ENCODE measurements around the gene MATK.
"Not testable (repeated sequence)": the region's sequence is repeated elsewhere in the genome, so short reads cannot be mapped to it uniquely, and the experiment has no call there.

Gene MATK

GRCh38 chr19:3816566-3817218 is 30.5 kb upstream of the MATK start:
- DNase-seq (ENCODE audit: low read depth in 1 of 2, low spot score in 1 of 2): no peak

- not testable (repeated sequence) for DNase-seq (ENCODE audit: low read depth in 1 of 2, low spot score in 1 of 2)
Observed at GRCh38 chr19:3816148-3816547, 30.0 kb upstream of the MATK start.

GRCh38 chr19:3814648-3815047 is 28.5 kb upstream of the MATK start:
- no peak for DNase-seq (ENCODE audit: low read depth in 1 of 2, low spot score in 1 of 2)

- DNase-seq (ENCODE audit: low read depth in 1 of 2, low spot score in 1 of 2): no peak
Observed at GRCh38 chr19:3813473-3814392, 27.6 kb upstream of the MATK start.

- no peak for DNase-seq (ENCODE audit: low read depth in 1 of 2, low spot score in 1 of 2)
Observed at GRCh38 chr19:3810708-3811355, 24.7 kb upstream of the MATK start.

GRCh38 chr19:3809881-3810707 is 23.9 kb upstream of the MATK start:
- no peak for DNase-seq (ENCODE audit: low read depth in 1 of 2, low spot score in 1 of 2)

- no peak for DNase-seq (ENCODE audit: low read depth in 1 of 2, low spot score in 1 of 2)
Observed at GRCh38 chr19:3808420-3809143, 22.4 kb upstream of the MATK start.

GRCh38 chr19:3807574-3808354 is 21.6 kb upstream of the MATK start:
- DNase-seq (ENCODE audit: low read depth in 1 of 2, low spot score in 1 of 2): no peak

GRCh38 chr19:3807131-3807480 is 20.9 kb upstream of the MATK start:
- no peak for DNase-seq (ENCODE audit: low read depth in 1 of 2, low spot score in 1 of 2)

GRCh38 chr19:3805859-3806258 is 19.7 kb upstream of the MATK start:
- no peak for DNase-seq (ENCODE audit: low read depth in 1 of 2, low spot score in 1 of 2)

- no peak for DNase-seq (ENCODE audit: low read depth in 1 of 2, low spot score in 1 of 2)
Observed at GRCh38 chr19:3804429-3804828, 18.2 kb upstream of the MATK start.

GRCh38 chr19:3803986-3804385 is 17.8 kb upstream of the MATK start:
- no peak for DNase-seq (ENCODE audit: low read depth in 1 of 2, low spot score in 1 of 2)

- no peak for DNase-seq (ENCODE audit: low read depth in 1 of 2, low spot score in 1 of 2)
Observed at GRCh38 chr19:3803114-3803888, 17.1 kb upstream of the MATK start.

GRCh38 chr19:3801412-3802096 is 15.4 kb upstream of the MATK start:
- no peak for DNase-seq (ENCODE audit: low read depth in 1 of 2, low spot score in 1 of 2)

GRCh38 chr19:3800996-3801395 is 14.8 kb upstream of the MATK start:
- no peak for DNase-seq (ENCODE audit: low read depth in 1 of 2, low spot score in 1 of 2)

GRCh38 chr19:3798137-3798536 is 12.0 kb upstream of the MATK start:
- DNase-seq (ENCODE audit: low read depth in 1 of 2, low spot score in 1 of 2): no peak

- DNase-seq (ENCODE audit: low read depth in 1 of 2, low spot score in 1 of 2): no peak
Observed at GRCh38 chr19:3796358-3796757, 10.2 kb upstream of the MATK start.

- DNase-seq (ENCODE audit: low read depth in 1 of 2, low spot score in 1 of 2): no peak
Observed at GRCh38 chr19:3793799-3794198, 7.6 kb upstream of the MATK start.

Data from activated CD4-positive, alpha-beta T cell treated with anti-CD3 and anti-CD28 coated beads, Interleukin-2, amount 50 U/mL, for 24 hours (primary cell).